OCI-LY3 (cell line): ENCODE results near the gene KDM5A.

ENCODE experiments used
- EZH2phosphoT487 ChIP-seq: fragments of 200-600 bp; shearing (Covaris generic); IDR thresholded peaks from 2 replicates; pipeline ENCODE4 v1.6.1; 2018; ENCODE audit warnings: antibody characterized with exemption, mixed run types, low read depth
- TF ChIP-seq, protein P1 (sequence below): fragments of 200-600, 300-600 bp; sonication (generic); IDR thresholded peaks from 2 replicates; pipeline ENCODE4 v1.5.1; 2014; ENCODE audit warnings: antibody characterized with exemption, low read length, low read depth

DNA sequence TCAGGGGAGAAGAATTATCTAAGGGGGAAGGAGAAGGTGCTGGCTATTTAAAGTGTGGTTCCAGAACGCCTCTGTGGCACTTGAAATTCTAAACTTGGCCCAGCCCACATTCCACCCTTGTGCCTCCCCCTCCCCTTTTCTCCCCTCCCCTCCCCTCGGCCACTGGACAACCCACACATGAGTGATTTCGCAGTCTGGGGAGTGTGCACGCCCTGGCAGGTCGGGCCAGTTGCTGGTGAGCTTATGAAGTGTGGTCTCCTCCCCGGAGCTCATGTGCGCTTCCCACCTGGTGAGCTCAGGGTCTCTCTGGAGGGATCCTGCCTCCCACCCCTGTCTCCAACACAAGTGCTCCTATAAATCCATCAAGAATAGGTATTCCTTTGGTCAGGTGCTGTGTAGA lies 126.3 kb downstream of the KDM5A start, which contains the start of gene SLC6A13:
- TF ChIP-seq, protein P1, sequence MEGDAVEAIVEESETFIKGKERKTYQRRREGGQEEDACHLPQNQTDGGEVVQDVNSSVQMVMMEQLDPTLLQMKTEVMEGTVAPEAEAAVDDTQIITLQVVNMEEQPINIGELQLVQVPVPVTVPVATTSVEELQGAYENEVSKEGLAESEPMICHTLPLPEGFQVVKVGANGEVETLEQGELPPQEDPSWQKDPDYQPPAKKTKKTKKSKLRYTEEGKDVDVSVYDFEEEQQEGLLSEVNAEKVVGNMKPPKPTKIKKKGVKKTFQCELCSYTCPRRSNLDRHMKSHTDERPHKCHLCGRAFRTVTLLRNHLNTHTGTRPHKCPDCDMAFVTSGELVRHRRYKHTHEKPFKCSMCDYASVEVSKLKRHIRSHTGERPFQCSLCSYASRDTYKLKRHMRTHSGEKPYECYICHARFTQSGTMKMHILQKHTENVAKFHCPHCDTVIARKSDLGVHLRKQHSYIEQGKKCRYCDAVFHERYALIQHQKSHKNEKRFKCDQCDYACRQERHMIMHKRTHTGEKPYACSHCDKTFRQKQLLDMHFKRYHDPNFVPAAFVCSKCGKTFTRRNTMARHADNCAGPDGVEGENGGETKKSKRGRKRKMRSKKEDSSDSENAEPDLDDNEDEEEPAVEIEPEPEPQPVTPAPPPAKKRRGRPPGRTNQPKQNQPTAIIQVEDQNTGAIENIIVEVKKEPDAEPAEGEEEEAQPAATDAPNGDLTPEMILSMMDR: no peak
- TF ChIP-seq EZH2phosphoT487: no peak
